Vagina (tissue), 2 donors: Measurements from ENCODE around the gene TLK2. TPM values are rescaled to one million over a fixed set of nuclear protein-coding genes. Genes with fewer than 3 reads are reported as not detected.

Experiments
- DNase-seq, 2 donors: peaks; one replicate each; pipeline ENCODE4 v3.0.0-alpha.2; 2017; ENCODE audit errors: extremely low spot score in 2 of 2
- H3K27ac ChIP-seq: fragments of 200-600 bp; sonication (generic); one replicate; pipeline ENCODE4 v1.5.1; 2019
- H3K27me3 ChIP-seq: fragments of 200-600 bp; sonication (generic); one replicate; pipeline ENCODE4 v1.5.1; 2019
- H3K36me3 ChIP-seq, 2 donors: fragments of 200-600 bp; sonication (generic); one replicate each; pipeline ENCODE4 v1.5.1; 2017 to 2019
- H3K4me1 ChIP-seq: fragments of 200-600 bp; sonication (generic); one replicate; pipeline ENCODE4 v1.5.1; 2019
- H3K4me3 ChIP-seq, 2 donors: fragments of 200-600 bp; sonication (generic); 1 replicate in 1 of 2; 2 replicates in 1 of 2; pipeline ENCODE4 v1.5.1; 2016 to 2019
- H3K9me3 ChIP-seq: fragments of 200-600 bp; sonication (generic); one replicate; pipeline ENCODE4 v1.5.1; 2019
- POLR2A ChIP-seq, 2 donors: fragments of 450-650 bp; IDR thresholded peaks; one replicate each; pipeline ENCODE4 v1.6.1; 2017; ENCODE audit warnings: antibody characterized with exemption in 2 of 2, mild to moderate bottlenecking in 2 of 2, moderate library complexity in 2 of 2
- POLR2AphosphoS5 ChIP-seq, 2 donors: sonication (generic); formaldehyde crosslinking; IDR thresholded peaks; one replicate each; pipeline ENCODE4 v1.9.0; 2017; ENCODE audit warnings: antibody characterized with exemption in 2 of 2, mild to moderate bottlenecking in 2 of 2, low read depth in 1 of 2; ENCODE audit not compliant: insufficient read depth in 1 of 2
- intact Hi-C: fragments of 100-400 bp; cut with DNase I; formaldehyde crosslinking; loops from one replicate; pipeline ENCODE4 v1.15.1; 2023
- total RNA-seq: library from RNA; depleted of rRNA; stranded (reverse); fragments of >200 nt; gene quantifications from one replicate; pipeline ENCODE4 v1.2.3, GENCODE V29; 2016
- TF ChIP-seq, protein P1 (sequence below), 3 experiments: fragments of 450-650 bp in 2 of 3; fragments of 200-600 bp in 1 of 3; sonication (generic) in 1 of 3; IDR thresholded peaks; one replicate each; pipeline ENCODE4 v1.5.1; 2017 to 2019; ENCODE audit warnings: antibody characterized with exemption in 3 of 3, mild to moderate bottlenecking in 2 of 3, moderate library complexity in 2 of 3

The TLK2 gene
- total RNA-seq, 1 donor from 2014 or later, result 40.3 TPM

- peak overlapping the region; percentile 84 for H3K27ac ChIP-seq
- DNase-seq, result peak in 1 of 2 donors; percentile 77
- no peaks in the 10 kb centered on the region for H3K27me3 ChIP-seq
- peaks cover 61% of the 10 kb centered on the region for H3K4me1 ChIP-seq
- no peaks in the 10 kb centered on the region for H3K36me3 ChIP-seq
- TF ChIP-seq POLR2A (IDR thresholded peaks at IDR 0.05) (no peak), POLR2AphosphoS5 (IDR thresholded peaks at IDR 0.05; ENCODE audit: insufficient read depth in 1 of 2, low read depth in 1 of 2) (peak in 1 of 2 donors; percentile 35)
- H3K9me3 ChIP-seq, result no peaks in the 10 kb centered on the region
- intact Hi-C loops, result no loop called here
- peak overlapping the region; percentile 55 to 62 for H3K4me3 ChIP-seq
Measured at GRCh38 chr17:62652251-62653001, 173.8 kb downstream of the TLK2 start.

GRCh38 chr17:62653002-62653825, 174.6 kb downstream of the TLK2 start:
- Histone ChIP-seq H3K36me3 (no peaks in the 10 kb centered on the region), H3K4me3 (peak overlapping the region; percentile 55 to 62), H3K9me3 (no peaks in the 10 kb centered on the region), H3K4me1 (peaks cover 60% of the 10 kb centered on the region), H3K27ac (peak overlapping the region; percentile 84), H3K27me3 (no peaks in the 10 kb centered on the region)
- peak in 1 of 2 donors; percentile 87 for DNase-seq
- intact Hi-C loops, result no loop called here
- TF ChIP-seq POLR2AphosphoS5 (IDR thresholded peaks at IDR 0.05; ENCODE audit: insufficient read depth in 1 of 2, low read depth in 1 of 2), result no peak
- no peak for TF ChIP-seq POLR2A (IDR thresholded peaks at IDR 0.05)
- TF ChIP-seq, protein P1, sequence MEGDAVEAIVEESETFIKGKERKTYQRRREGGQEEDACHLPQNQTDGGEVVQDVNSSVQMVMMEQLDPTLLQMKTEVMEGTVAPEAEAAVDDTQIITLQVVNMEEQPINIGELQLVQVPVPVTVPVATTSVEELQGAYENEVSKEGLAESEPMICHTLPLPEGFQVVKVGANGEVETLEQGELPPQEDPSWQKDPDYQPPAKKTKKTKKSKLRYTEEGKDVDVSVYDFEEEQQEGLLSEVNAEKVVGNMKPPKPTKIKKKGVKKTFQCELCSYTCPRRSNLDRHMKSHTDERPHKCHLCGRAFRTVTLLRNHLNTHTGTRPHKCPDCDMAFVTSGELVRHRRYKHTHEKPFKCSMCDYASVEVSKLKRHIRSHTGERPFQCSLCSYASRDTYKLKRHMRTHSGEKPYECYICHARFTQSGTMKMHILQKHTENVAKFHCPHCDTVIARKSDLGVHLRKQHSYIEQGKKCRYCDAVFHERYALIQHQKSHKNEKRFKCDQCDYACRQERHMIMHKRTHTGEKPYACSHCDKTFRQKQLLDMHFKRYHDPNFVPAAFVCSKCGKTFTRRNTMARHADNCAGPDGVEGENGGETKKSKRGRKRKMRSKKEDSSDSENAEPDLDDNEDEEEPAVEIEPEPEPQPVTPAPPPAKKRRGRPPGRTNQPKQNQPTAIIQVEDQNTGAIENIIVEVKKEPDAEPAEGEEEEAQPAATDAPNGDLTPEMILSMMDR (IDR thresholded peaks at IDR 0.05), result no peak

DNA sequence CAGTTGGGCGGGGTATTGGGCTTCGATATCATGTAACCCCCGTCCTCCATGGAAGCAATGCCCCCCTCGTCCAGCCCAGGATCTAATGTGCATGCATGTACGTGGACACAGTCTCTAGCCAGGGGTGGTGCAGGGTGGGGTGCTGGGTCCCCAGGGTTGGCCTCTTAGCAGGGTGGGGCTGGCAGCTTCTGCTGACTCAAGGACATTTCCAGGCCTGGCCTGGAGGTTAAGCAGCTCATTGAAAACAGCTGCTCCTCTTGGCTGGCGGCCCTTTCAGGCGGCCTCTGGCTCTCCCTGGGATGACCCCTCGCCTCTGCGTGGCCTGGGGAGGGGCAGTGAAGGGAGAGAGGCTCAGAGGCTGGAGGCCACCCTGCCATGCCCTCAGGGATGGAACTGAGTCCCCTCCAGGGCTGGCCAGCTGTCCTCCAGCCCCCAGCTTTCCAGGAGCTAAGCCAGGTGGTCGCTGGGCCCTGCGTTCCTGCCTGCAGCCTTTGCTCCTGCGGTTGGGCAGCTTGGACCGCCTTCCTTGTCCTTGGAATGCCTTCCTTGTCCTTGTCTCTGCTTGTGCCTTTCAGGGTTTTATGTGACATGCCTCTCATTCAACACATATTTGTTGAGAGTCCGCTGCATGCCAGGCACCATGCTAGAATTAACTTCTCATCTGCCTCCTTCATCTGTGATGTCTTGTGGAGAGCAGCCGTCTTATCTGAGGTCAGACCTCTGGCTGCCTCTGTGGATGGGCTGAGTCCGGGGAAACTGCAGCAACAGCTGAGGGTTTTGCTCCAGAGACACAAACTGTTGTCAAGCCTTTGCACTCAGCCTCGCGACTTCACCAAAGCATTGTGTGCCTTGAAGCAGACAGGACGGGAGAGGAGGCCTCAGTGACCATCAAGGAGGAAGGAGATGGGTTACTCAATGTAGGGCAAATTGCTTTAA, 175.5 kb downstream of the TLK2 start:
- Histone ChIP-seq H3K4me3 (peak overlapping the region; percentile 25 to 55), H3K4me1 (peaks cover 51% of the 10 kb centered on the region), H3K27ac (peak overlapping the region; percentile 84), H3K27me3 (no peaks in the 10 kb centered on the region), H3K9me3 (no peaks in the 10 kb centered on the region), H3K36me3 (no peaks in the 10 kb centered on the region)
- intact Hi-C loops, result no loop called here
- peak in 1 of 2 donors; percentile 87 for DNase-seq
- TF ChIP-seq, protein P1 (IDR thresholded peaks at IDR 0.05), result no peak
- peak in 1 of 2 donors; percentile 55 for TF ChIP-seq POLR2AphosphoS5 (IDR thresholded peaks at IDR 0.05; ENCODE audit: insufficient read depth in 1 of 2, low read depth in 1 of 2)

GRCh38 chr17:62655656-62656055, 177.0 kb downstream of the TLK2 start:
- no peaks in the 10 kb centered on the region for H3K36me3 ChIP-seq
- H3K4me3 ChIP-seq, result no peak overlapping the region
- no peak overlapping the region for H3K27ac ChIP-seq
- no peaks in the 10 kb centered on the region for H3K9me3 ChIP-seq
- TF ChIP-seq POLR2A (IDR thresholded peaks at IDR 0.05) (no peak), POLR2AphosphoS5 (IDR thresholded peaks at IDR 0.05; ENCODE audit: insufficient read depth in 1 of 2, low read depth in 1 of 2) (no peak)
- TF ChIP-seq, protein P1 (IDR thresholded peaks at IDR 0.05), result no peak
- DNase-seq, result no peak
- intact Hi-C loops, result no loop called here
- peaks cover 48% of the 10 kb centered on the region for H3K4me1 ChIP-seq
- H3K27me3 ChIP-seq, result no peaks in the 10 kb centered on the region

DNA sequence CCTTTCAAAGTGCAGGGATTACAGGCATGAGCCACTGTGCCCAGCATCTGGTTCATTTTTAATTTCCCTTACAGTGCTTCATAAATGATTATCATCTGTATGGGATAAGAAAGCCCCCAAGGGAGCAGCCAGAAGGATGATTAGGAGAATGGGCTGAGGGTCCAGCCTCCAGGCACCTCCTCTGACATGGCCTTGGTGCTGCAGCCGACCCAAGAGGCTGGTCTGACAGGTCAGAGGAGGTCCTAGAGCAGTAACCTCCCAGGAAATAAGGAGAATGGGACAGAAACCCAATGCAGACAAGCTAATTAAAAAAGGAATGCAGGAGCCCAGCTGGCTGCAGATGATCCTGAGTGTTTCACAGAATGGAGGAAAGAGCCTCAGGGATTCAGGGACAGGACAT, 177.8 kb downstream of the TLK2 start:
- intact Hi-C loops, result no loop called here
- Histone ChIP-seq H3K9me3 (peaks cover 5% of the 10 kb centered on the region), H3K27ac (no peak overlapping the region), H3K27me3 (no peaks in the 10 kb centered on the region), H3K36me3 (no peaks in the 10 kb centered on the region), H3K4me3 (no peak overlapping the region), H3K4me1 (peaks cover 48% of the 10 kb centered on the region)
- TF ChIP-seq, protein P1 (IDR thresholded peaks at IDR 0.05), result no peak
- TF ChIP-seq POLR2A (IDR thresholded peaks at IDR 0.05), result no peak
- DNase-seq, result no peak
